HCEC 1CT (cell line): ENCODE data around the gene CCDC14.
"Not testable (repeated sequence)": the region's sequence is repeated elsewhere in the genome, so short reads cannot be mapped to it uniquely, and the experiment has no call there.

ENCODE experiments used
- DNase-seq: peaks from one replicate; pipeline ENCODE4 v3.0.0-alpha.2; 2017

CCDC14 gene

GRCh38 chr3:123960781-123961507 is at the start of gene CCDC14:
Gene CCDC14 (minus strand): TSS chr3:123961229. CDS start chr3:123961173, 56 bp downstream.
- peak; percentile 96 for DNase-seq

GRCh38 chr3:124008321-124008720 is 47.3 kb upstream of the CCDC14 start:
- not testable (repeated sequence) for DNase-seq

GRCh38 chr3:124007186-124007585 is 46.2 kb upstream of the CCDC14 start:
- DNase-seq: no peak

GRCh38 chr3:124002405-124003079 is 41.5 kb upstream of the CCDC14 start:
- DNase-seq: not testable (repeated sequence)

- not testable (repeated sequence) for DNase-seq
These were observed 40.3 kb upstream of the CCDC14 start for GRCh38 chr3:124001366-124001765.

- DNase-seq: no peak
These were observed 36.5 kb upstream of the CCDC14 start for GRCh38 chr3:123997543-123997942.

GRCh38 chr3:123993818-123994217 is 32.8 kb upstream of the CCDC14 start:
- no peak for DNase-seq

GRCh38 chr3:123991730-123992588 is 30.9 kb upstream of the CCDC14 start, which contains the start of gene ROPN1:
Gene ROPN1 (minus strand): TSS chr3:123992124. CDS start chr3:123980481, 11,643 bp downstream.
- not testable (repeated sequence) for DNase-seq

- no peak for DNase-seq
These were observed 25.4 kb upstream of the CCDC14 start for GRCh38 chr3:123986427-123986826.

GRCh38 chr3:123984957-123985356 is 23.9 kb upstream of the CCDC14 start:
- DNase-seq: no peak

- DNase-seq: no peak
These were observed 23.3 kb upstream of the CCDC14 start for GRCh38 chr3:123984350-123984749.

- not testable (repeated sequence) for DNase-seq
These were observed 20.3 kb upstream of the CCDC14 start for GRCh38 chr3:123981317-123981716.

- no peak for DNase-seq
These were observed 19.5 kb upstream of the CCDC14 start for GRCh38 chr3:123980539-123980938.

- DNase-seq: peak; percentile 17
These were observed 18.8 kb upstream of the CCDC14 start for GRCh38 chr3:123979525-123980501.

- DNase-seq: not testable (repeated sequence)
These were observed 15.9 kb upstream of the CCDC14 start for GRCh38 chr3:123976904-123977303.

- DNase-seq: peak; percentile 47
These were observed 15.3 kb upstream of the CCDC14 start for GRCh38 chr3:123976181-123976898.

- DNase-seq: not testable (repeated sequence)
These were observed 14.0 kb upstream of the CCDC14 start for GRCh38 chr3:123975030-123975429.

GRCh38 chr3:123971406-123971805 is 10.4 kb upstream of the CCDC14 start:
- no peak for DNase-seq

GRCh38 chr3:123967260-123967659 is 6.2 kb upstream of the CCDC14 start:
- DNase-seq: not testable (repeated sequence)

GRCh38 chr3:123966799-123967198 is 5.8 kb upstream of the CCDC14 start:
- DNase-seq: not testable (repeated sequence)

- DNase-seq: not testable (repeated sequence)
These were observed 3.8 kb upstream of the CCDC14 start for GRCh38 chr3:123964793-123965192.
